Measurements from ENCODE around the gene KRTAP3-3.

DNA sequence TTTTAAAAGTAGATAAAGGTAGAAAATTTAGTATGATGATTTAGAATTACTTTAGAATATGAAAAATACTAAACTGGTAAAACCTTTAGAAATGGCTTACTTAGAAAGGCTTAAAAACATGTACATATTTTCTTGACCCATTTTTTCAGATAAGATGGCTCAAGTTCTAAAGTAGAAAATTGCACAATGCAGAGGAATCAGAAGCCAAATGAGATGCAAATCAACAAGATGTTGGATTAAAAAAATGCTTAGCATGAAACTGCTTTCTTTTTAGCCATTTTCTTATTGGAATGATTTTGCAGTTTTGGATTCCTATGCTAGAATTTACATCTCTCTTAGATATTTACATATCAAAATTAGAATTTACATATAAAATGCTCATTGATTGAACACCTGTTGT lies 16.5 kb upstream of the KRTAP3-3 start:
- TF ChIP-seq, protein P1, sequence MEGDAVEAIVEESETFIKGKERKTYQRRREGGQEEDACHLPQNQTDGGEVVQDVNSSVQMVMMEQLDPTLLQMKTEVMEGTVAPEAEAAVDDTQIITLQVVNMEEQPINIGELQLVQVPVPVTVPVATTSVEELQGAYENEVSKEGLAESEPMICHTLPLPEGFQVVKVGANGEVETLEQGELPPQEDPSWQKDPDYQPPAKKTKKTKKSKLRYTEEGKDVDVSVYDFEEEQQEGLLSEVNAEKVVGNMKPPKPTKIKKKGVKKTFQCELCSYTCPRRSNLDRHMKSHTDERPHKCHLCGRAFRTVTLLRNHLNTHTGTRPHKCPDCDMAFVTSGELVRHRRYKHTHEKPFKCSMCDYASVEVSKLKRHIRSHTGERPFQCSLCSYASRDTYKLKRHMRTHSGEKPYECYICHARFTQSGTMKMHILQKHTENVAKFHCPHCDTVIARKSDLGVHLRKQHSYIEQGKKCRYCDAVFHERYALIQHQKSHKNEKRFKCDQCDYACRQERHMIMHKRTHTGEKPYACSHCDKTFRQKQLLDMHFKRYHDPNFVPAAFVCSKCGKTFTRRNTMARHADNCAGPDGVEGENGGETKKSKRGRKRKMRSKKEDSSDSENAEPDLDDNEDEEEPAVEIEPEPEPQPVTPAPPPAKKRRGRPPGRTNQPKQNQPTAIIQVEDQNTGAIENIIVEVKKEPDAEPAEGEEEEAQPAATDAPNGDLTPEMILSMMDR (IDR thresholded peaks at IDR 0.05; ENCODE audit: low read length), result no peak
- TF ChIP-seq EZH2phosphoT487 (IDR thresholded peaks at IDR 0.05; ENCODE audit: low read length), result no peak
